Ascending aorta (tissue), 2 donors: ENCODE data around the gene HSD17B3. TPM values are rescaled to one million over a fixed set of nuclear protein-coding genes. Genes with fewer than 3 reads are reported as not detected.

ENCODE experiments used
- DNase-seq, 2 donors: peaks; one replicate each; pipeline ENCODE4 v3.0.0-alpha.2; 2019; ENCODE audit warnings: low spot score in 2 of 2
- H3K27ac ChIP-seq, 2 donors: fragments of 200-600 bp; sonication (generic); one replicate each; pipeline ENCODE4 v1.5.1; 2016 to 2017; ENCODE audit warnings: mild to moderate bottlenecking in 1 of 2
- H3K27me3 ChIP-seq: fragments of 200-600 bp; sonication (generic); one replicate; pipeline ENCODE4 v1.5.1; 2017
- H3K36me3 ChIP-seq, 2 donors: fragments of 200-600 bp; sonication (generic); one replicate each; pipeline ENCODE4 v1.5.1; 2016
- H3K4me1 ChIP-seq, 2 donors: fragments of 200-600 bp; sonication (generic); one replicate each; pipeline ENCODE4 v1.5.1; 2016 to 2017; ENCODE audit warnings: mild to moderate bottlenecking in 1 of 2
- H3K4me3 ChIP-seq, 2 donors: fragments of 200-600 bp; sonication (generic); one replicate each; pipeline ENCODE4 v1.5.1; 2016 to 2017; ENCODE audit warnings: mild to moderate bottlenecking in 1 of 2
- H3K9me3 ChIP-seq, 2 donors: fragments of 200-600 bp; sonication (generic); one replicate each; pipeline ENCODE4 v1.5.1; 2016
- intact Hi-C: fragments of 100-400 bp; cut with DNase I; formaldehyde crosslinking; loops from one replicate; pipeline ENCODE4 v1.15.1; 2023
- total RNA-seq: library from RNA; depleted of rRNA; stranded (reverse); fragments of >200 nt; gene quantifications from one replicate; pipeline ENCODE4 v1.1.0, GENCODE V29; 2016
- TF ChIP-seq, protein P1 (sequence below), 3 experiments: fragments of 200-600 bp in 2 of 3; fragments of 450-650 bp in 1 of 3; sonication (generic) in 2 of 3; IDR thresholded peaks; one replicate each; pipeline ENCODE4 v1.5.1; 2016 to 2019; ENCODE audit warnings: antibody characterized with exemption in 3 of 3, mild to moderate bottlenecking in 1 of 3, moderate library complexity in 1 of 3

Gene HSD17B3
- total RNA-seq, 1 donor from 2014 or later, result not detected

DNA sequence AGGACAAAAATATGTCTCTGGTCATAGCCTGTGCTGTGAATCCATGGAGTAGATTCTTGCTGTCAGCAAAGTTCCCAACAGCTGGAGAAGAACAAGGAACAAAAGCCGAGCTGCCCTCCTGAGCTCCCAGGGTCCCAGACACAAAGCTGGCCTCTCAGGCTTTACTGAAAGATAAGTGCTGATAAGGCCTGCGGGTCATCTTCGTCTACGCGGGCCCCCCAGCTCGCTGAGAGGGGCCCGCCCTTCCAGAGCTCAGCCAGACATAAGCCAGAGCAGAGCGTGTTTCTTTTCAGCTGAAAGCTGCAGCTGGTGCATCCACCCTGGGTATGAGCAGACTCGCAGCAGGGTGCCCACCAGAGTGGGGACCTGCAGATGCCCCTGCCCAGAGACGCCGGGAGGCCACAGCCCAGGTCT, 84.7 kb downstream of the HSD17B3 start:
- DNase-seq, result no peak
- H3K27me3 ChIP-seq, result no peaks in the 10 kb centered on the region
- H3K9me3 ChIP-seq, result no peaks in the 10 kb centered on the region
- no peaks in the 10 kb centered on the region for H3K36me3 ChIP-seq
- TF ChIP-seq, protein P1, sequence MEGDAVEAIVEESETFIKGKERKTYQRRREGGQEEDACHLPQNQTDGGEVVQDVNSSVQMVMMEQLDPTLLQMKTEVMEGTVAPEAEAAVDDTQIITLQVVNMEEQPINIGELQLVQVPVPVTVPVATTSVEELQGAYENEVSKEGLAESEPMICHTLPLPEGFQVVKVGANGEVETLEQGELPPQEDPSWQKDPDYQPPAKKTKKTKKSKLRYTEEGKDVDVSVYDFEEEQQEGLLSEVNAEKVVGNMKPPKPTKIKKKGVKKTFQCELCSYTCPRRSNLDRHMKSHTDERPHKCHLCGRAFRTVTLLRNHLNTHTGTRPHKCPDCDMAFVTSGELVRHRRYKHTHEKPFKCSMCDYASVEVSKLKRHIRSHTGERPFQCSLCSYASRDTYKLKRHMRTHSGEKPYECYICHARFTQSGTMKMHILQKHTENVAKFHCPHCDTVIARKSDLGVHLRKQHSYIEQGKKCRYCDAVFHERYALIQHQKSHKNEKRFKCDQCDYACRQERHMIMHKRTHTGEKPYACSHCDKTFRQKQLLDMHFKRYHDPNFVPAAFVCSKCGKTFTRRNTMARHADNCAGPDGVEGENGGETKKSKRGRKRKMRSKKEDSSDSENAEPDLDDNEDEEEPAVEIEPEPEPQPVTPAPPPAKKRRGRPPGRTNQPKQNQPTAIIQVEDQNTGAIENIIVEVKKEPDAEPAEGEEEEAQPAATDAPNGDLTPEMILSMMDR (IDR thresholded peaks at IDR 0.05), result no peak
- H3K4me1 ChIP-seq, result peaks cover 0 to 16% of the 10 kb centered on the region in 2 donors
- H3K4me3 ChIP-seq, result peak overlapping the region in 1 of 2 donors; percentile 57
- intact Hi-C loops, result loop anchor here (5.0 kb wide), 1 partner anchor 155 kb away; no protein-coding TSS in a partner anchor
- H3K27ac ChIP-seq, result no peak overlapping the region

DNA sequence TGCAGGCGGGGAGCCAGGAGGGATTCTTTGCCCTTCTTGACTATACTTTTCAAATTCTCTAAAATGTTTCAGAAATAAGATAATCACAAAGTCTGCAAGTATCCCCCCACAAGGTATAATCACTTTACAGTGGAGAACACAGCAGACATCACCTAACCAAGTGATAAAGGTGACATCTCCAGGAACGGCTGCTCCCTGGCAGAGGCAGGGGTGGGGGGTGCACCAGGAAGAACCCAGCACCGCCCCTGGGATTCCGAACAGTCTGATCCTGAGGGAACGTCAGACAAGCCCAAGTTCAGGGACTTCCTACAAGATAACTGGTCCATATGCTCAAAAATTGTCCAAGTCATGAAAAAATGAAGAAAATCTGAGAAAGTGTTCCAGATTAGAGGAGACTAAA, 85.4 kb downstream of the HSD17B3 start:
- DNase-seq, result no peak
- Histone ChIP-seq H3K4me1 (peaks cover 0 to 16% of the 10 kb centered on the region in 2 donors), H3K4me3 (no peak overlapping the region), H3K27me3 (no peaks in the 10 kb centered on the region), H3K9me3 (no peaks in the 10 kb centered on the region), H3K27ac (no peak overlapping the region), H3K36me3 (no peaks in the 10 kb centered on the region)
- intact Hi-C loops, result loop anchor here (5.0 kb wide), 1 partner anchor 154 kb away; no protein-coding TSS in a partner anchor
- TF ChIP-seq, protein P1 (IDR thresholded peaks at IDR 0.05), result no peak

DNA sequence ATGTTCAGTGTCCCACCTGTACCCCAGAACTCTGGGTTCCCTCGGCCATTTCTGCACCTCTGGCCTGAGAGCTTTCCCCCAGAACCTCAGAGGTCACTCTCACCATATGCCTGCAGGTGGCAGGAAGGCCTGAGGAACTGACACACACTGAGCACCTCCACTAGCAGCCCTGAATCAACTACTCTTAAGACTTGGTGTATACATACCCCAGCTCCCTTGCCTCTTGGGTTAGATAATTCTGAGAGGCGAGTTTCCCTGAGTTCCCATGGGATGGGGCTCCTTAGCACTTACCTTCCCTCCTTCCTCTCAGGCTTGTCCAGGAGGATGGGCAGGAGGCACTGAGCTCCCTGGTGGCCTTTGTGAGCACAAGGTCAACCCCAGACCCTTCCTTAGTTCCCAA, 86.1 kb downstream of the HSD17B3 start:
- H3K9me3 ChIP-seq, result no peaks in the 10 kb centered on the region

DNA sequence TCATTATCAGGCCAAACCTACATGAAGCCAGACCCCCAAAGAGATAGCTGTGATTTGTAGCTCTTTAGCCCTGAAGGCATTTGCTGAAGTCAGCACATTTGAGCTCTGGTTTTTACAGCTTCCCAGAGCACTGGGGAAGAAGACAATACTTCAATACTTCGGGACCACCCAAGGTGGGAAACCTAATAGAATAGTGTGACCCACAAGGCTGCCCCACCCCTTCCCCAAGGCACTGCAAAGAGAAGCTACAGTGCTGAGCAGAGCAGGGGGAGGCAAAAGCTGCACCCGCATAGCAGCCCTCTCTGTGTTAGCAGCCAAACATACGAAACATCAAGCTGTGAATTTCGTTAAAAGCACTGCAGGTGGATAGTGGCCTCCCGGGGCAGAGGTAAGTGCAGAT, 87.3 kb downstream of the HSD17B3 start:
- Histone ChIP-seq H3K4me1 (peaks cover 0 to 16% of the 10 kb centered on the region in 2 donors), H3K36me3 (no peaks in the 10 kb centered on the region), H3K27ac (no peak overlapping the region), H3K4me3 (no peak overlapping the region), H3K27me3 (no peaks in the 10 kb centered on the region), H3K9me3 (no peaks in the 10 kb centered on the region)
- intact Hi-C loops, result loop anchor here (5.0 kb wide), 1 partner anchor 152 kb away; no protein-coding TSS in a partner anchor
- TF ChIP-seq, protein P1 (IDR thresholded peaks at IDR 0.05), result no peak
- DNase-seq, result no peak

More for the DNA sequence above, 86.1 kb downstream of the HSD17B3 start:
- no peak overlapping the region for H3K4me3 ChIP-seq
- no peak for DNase-seq
- no peak overlapping the region for H3K27ac ChIP-seq
- intact Hi-C loops, result loop anchor here (5.0 kb wide), 1 partner anchor 154 kb away; no protein-coding TSS in a partner anchor
- H3K4me1 ChIP-seq, result peaks cover 0 to 16% of the 10 kb centered on the region in 2 donors
- no peaks in the 10 kb centered on the region for H3K27me3 ChIP-seq
- TF ChIP-seq, protein P1 (IDR thresholded peaks at IDR 0.05), result no peak
- no peaks in the 10 kb centered on the region for H3K36me3 ChIP-seq

DNA sequence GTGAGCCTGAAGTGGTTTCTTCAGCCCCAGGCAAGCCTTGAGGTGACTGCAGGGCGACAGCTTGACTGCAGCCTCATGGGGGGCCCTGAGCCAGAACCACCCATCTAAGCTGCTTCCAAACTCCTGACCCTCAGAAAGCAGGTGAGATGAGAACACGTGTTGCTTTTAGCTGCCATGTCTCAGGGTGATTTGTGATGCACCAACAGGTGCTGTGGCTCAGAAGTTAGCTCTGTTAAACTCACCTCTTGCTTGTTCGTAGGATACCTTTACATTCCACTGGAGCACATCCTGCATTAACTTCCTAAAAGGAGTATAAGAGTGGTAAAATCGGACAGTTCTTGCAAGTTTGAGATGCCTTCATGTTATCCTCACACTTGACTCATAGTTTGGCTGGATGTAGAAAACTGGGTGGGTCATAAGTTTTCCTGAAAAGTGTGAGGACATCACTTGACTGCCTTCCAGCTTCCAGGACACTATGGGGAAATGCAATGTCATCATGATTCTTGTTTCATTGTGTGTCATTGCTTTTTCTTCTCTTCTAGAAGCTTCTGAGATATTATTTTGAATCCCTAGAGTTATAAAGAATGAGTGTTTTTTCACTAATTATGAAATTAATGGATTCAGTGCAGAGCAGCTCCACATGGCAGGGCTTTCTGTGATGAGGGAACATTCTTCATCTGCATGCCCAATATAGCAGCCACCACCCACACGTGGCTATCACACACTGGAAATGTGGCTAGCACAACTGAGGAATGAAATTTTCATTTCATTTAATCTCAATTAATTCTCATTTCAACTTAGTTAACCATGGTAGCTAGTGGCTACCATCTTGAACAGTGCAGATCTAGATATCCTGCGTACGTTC, 92.3 kb downstream of the HSD17B3 start:
- DNase-seq, result no peak
- TF ChIP-seq, protein P1 (IDR thresholded peaks at IDR 0.05), result no peak
- no peak overlapping the region for H3K27ac ChIP-seq

More for the DNA sequence above, 92.3 kb downstream of the HSD17B3 start:
- no peaks in the 10 kb centered on the region for H3K4me1 ChIP-seq
- no peak overlapping the region for H3K4me3 ChIP-seq
- no peaks in the 10 kb centered on the region for H3K36me3 ChIP-seq
- no peaks in the 10 kb centered on the region for H3K27me3 ChIP-seq
- H3K9me3 ChIP-seq, result no peaks in the 10 kb centered on the region
- intact Hi-C loops, result no loop called here
